GM18870 (cell line): ENCODE data around the gene NGFR.
"Not testable (repeated sequence)": the region's sequence is repeated elsewhere in the genome, so short reads cannot be mapped to it uniquely, and the experiment has no call there.

Experiments
- ATAC-seq: cut with Tn5 transposase; IDR thresholded peaks from one replicate; pipeline ENCODE4 v1.9.1; 2021; ENCODE audit warnings: moderate library complexity; ENCODE audit not compliant: unreplicated experiment

The NGFR gene

DNA sequence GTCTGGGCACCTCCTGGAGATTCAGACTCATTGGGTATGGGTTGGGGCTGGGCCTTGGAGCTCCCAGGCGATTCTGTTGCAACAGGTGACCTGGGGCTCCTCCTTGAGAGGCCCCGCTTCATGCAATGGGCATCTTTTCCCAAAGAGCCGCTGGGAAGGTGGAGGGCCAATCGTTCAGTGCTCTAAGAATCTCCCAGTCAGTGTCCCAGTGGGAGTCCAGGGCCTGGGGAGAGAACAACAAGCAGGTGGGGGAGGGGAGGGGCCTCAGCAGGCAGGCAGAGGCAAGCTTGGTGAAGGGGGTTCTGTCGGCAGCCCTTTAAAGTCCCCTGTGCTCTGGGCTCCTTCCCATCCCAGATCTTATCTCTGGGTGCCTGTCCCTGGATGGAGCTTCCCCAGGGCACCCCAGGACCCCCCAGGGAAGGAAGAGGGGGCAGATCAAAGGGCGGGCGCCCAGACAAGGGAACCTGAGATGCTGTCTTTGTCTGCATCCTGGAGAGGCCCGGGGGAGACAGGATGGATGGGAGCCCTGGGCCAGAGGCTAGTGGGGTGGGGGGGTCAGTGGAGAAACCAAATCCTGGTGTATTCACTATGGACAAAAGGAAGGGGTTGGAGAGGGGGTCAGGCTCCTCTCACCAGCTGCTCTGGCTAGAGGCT lies 50.0 kb downstream of the NGFR start:
- ATAC-seq, result no peak

DNA sequence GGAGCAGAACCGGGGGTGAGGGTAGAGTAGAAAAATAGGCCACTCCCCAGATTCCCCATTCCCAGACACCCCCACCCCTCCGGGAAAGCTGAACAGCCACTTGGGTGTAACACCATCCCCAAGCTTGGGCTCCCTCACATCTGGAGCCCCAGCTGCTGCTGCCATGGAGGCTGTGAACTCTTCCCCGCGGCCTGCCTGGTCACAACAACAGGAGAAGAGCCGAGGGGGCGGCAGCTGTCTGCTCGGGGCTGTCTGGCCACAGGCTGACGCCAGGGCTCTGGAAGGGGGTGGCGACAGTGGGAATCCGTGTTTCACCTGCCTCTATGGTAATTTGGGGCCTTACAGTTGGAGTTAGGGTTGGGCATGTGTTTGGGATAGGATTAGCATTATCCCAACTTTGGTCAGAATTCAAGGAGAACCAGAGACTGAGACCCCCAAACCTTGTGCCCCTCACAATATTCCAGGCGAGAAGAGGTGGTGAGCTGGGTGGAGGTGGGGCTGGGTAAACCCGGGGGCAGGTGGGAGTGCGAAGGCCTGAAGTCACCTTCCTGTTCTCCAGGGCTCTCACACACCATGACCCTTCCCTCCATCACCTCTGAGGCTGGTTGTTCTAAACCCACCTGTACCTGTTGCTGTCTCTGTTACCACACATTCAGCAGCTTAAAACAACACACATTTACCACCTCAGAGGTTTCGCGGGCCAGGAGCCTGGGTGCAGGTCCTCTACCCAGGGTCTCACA lies 50.9 kb downstream of the NGFR start:
- ATAC-seq, result no peak

DNA sequence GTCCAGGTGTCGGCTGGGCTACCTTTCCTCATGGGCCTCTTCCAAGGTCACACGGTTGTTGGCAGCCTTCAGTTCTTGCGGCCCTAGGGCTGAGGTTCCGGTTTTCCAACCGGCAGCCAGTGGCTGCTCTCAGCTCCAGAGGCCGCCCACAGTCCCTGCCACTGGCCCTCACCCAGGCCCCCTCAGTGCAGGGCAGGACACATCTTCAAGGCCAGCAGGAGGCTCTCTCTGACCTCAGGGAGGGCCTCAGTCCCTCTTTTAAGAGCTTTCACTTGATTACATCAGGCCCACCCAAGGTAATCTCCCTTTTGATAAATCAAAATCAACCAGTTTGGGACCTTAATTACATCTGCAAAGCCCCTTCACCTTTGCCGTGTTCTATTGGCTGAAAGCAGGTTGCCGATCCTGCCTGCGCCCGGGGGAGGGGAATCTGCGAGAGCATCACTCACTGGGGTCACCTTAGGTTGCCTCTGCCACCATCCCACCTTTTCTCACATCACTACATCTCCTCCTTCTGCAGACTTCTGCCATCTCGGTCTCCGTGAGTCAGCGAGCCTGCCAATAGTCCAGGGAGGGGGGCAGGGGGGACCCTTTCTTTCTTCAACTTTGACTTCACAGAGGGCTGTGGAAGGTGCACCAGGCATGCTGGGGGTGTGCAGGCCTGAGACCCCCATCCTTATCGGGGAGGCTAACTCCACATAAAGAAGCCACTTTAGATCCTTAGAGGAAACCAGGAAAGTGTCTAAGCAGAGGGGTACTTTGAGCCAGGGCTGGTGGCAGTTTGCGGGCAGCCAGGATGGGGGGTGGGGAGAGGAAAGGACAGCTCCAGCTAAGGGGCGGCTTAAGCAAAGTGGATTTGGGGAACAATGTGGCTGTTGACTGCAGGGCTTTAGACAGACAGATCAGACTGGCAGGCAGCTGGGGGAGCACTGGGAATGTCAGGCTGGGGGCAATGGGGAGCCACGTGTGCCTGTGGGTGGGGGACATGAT lies 51.7 kb downstream of the NGFR start:
- no peak for ATAC-seq

- ATAC-seq, result no peak
These were observed 52.5 kb downstream of the NGFR start for GRCh38 chr17:49547566-49547965.

DNA sequence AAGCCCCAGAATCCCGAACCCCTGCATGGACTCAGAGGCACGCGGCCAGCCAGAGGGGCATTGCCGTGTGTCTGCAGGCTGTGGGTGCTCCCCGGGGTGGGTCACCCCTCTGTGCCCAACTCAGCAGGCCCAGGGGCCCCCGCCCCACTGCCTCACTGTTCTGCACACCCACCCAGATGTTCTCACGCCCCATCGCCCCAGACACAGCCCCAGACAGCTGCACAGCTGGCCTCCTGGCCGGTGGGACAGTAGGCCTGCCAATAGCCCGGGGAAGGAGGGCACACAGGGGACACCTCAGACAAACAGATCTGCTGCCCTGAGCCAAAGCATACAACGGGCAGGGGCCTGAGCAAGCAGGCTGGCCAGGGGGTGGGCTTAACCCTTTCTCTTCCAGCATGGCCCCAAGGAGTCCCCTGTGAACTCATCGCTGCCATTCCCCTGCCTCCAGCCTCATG lies 53.0 kb downstream of the NGFR start:
- ATAC-seq, result no peak

GRCh38 chr17:49548506-49549310 lies 53.6 kb downstream of the NGFR start:
- no peak for ATAC-seq

GRCh38 chr17:49549311-49549605 lies 54.2 kb downstream of the NGFR start:
- no peak for ATAC-seq

- ATAC-seq, result no peak
These were observed 54.9 kb downstream of the NGFR start for GRCh38 chr17:49549691-49550678.

DNA sequence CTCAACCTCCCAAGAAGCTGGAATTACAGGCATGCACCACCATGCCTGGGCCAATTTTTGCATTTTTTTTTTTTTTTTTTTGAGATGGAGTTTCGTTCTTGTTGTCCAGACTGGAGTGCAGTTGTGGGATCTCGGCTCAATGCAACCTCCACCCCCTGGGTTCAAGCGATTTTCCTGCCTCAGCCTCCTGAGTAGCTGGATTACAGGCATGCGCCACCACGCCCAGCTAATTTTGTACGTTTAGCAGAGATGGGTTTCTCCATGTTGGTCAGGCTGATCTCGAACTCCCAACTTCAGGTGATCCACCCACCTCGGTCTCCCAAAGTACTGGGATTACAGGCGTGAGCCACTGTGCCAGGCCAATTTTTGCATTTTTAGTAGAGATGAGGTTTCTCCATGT lies 55.7 kb downstream of the NGFR start:
- not testable (repeated sequence) for ATAC-seq

DNA sequence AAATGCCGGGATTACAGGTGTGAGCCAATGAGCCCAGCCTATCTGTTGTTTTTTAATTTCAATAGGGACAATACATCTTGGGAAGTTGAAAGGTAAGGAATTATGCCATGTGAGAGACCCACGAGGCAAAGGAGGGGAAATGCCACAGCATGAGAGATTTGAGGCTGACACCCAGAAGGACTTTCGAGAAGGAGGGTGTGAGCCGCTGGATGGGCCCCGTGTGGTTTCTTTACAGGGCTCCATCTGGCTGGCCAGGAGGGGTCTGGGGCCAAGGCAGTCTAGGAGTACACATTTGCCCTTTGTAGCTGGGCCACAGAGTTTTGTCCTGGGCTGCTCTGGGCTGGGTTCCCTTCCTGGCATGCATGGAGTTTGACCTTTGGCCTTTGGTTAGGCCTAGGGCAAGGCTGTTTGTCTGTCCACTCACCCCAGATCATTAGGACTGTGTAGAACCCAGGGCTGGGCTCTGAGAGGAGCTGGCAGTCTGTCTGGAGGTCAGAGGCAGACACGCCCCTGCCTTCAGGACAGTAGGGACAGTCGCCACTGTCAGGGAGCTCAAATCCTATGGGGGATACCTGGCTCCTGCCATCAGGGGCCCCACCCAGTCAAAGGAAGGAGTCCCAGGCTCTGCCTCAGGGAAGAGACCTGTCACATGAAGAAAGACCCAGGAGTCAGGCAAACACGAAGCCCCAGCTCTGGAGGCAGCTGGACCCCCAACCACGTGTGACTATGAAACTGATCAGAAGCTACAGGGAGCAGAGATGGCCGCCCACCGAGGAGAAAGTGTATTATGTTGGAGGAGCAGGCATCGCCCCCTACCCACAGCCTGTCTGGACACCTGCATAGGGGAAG lies 56.4 kb downstream of the NGFR start:
- no peak for ATAC-seq

- no peak for ATAC-seq
These were observed 57.1 kb downstream of the NGFR start for GRCh38 chr17:49552070-49552751.

GRCh38 chr17:49553676-49554335 lies 58.7 kb downstream of the NGFR start:
- no peak for ATAC-seq

DNA sequence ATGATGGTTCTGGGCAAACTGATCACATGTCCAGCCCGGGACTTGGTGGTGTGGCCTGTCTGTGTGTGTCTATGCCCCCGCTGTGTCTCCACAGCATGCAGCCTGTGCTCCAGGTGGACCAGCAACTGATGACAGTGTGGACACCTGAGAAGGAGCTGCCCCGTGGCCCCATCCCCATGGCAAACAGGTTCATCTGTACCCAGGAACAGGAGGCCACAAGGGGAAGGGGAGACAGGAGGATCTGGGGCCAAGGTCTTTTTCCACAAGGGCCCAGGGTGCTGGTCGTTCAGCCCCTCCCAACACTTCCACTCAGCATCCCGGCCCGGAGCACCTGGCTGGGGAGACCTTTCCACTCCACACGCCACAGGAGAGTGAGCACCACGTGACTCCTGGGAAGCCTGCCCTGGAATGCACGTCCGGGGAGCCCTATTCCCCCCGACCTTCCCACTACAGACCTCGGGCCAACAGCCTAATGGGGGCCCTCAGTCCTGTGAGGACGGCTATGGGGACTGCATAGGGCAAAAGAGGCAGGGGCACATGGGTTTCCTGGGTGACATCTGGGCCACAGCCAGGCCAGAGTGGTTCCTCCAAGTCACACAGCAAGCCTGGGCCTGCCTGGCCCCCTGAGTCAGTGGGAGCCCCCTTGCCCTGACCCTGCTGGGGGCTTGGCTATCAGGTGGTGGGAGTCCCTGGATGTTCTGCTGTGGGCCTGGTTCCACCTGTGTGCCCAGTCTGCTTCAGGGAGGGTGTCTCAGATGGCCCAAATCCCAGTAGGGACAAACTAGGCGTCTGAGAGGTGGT lies 59.8 kb downstream of the NGFR start:
- ATAC-seq, result no peak

GRCh38 chr17:49555495-49556222 lies 60.6 kb downstream of the NGFR start:
- ATAC-seq, result no peak

- no peak for ATAC-seq
These were observed 61.3 kb downstream of the NGFR start for GRCh38 chr17:49556223-49556943.
